GM18519 (cell line): ENCODE measurements around the gene SPI1.

Experiments
- ATAC-seq: cut with Tn5 transposase; IDR thresholded peaks from one replicate; pipeline ENCODE4 v1.9.1; 2021; ENCODE audit warnings: mild to moderate bottlenecking, moderate library complexity; ENCODE audit not compliant: unreplicated experiment, low FRiP score

SPI1 gene

GRCh38 chr11:47407746-47408590 lies 29.6 kb upstream of the SPI1 start, which contains the start of gene SLC39A13:
Gene SLC39A13, plus strand, starts transcription at chr11:47408590. Its CDS starts 1,505 bp downstream, at chr11:47410095.
- ATAC-seq, result peak; percentile 69

DNA sequence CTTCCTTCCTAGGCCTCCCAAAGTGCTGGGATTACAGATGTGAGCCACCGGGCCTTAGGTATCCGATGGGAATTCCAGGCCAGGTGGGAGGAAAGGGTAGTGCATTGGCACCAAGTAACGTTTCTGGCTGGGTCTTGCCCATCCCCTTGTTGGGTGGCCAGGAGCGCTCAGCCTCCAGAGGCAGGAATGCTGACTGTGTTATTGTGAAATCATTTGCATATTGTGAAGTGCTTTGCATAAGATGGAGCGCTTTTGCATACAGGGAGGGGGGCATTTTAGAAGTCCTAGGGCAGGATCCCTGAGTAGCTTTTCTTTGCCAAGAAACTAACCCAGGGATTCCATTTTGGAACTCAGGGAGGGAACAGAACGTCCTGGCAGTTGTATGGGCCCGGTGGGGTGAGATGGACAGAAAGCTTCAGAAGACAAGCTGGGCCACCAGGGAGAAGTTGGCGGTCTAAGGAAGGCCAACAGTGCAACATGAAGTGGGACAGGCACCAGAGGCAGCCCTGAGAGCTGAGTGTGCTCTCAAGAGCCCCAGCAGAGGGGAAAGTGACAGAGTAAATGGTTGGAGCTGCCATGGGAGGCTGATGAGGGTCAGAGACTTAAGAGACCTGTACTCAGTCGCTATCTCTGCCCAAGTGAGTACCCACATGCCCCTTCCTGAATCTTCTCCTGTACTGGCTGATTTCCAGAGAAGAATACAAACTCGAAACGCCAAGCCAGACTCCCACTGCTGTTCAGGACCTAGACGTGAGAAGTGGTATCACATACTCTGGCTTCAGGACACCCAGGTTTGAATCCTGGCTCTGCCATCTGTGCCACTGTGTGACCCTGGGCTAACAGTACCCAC lies 28.8 kb upstream of the SPI1 start:
- ATAC-seq, result no peak

- ATAC-seq, result no peak
These were observed 25.2 kb upstream of the SPI1 start for GRCh38 chr11:47403571-47403970.

GRCh38 chr11:47403135-47403534 lies 24.8 kb upstream of the SPI1 start:
- no peak for ATAC-seq

GRCh38 chr11:47400768-47401279 lies 22.5 kb upstream of the SPI1 start:
- peak; percentile 67 for ATAC-seq

DNA sequence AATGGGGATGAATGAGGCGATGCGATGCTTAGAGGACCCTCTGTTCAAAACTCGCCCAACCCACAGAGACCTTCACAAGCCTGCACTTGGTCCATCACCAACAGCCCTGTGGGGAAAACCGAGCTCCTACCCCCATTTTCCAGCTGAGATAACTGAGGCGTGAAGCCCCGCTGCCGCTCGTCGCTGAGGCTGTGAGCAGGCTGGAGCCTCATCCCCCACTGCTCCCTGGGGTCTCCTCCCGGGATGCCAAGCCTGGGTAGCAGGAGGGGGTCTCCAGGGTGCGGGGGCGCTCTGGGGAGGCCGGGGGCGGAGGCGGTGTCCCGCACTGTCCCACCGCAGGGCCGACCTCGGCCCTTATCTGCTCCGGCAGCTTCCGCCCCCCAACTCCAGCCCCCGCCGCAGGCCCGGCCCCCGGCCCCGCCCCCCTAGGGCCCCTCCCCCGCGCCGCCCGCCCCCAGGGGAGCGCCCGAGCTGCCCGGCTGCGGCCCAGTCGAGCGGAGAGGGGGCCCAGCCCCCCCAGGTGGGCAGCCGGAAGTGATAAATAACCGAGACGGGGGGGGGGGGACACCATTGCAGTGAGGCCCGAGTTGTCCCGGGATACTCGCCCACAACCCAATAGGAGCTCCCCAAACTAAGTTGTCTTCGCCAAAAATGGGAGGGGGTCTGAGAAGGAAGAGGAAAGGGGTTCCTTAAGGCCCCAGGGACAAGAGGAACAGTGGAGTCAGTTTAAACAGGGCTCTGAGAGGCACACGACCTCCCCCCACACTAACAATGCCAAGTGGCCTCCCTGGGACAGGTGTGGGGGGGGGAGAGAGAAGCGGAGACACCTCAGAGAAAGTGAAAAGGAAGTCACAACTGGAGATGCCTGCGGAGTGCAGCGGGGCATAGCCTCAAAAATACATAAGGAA lies 21.8 kb upstream of the SPI1 start:
- peak; percentile 24 for ATAC-seq

DNA sequence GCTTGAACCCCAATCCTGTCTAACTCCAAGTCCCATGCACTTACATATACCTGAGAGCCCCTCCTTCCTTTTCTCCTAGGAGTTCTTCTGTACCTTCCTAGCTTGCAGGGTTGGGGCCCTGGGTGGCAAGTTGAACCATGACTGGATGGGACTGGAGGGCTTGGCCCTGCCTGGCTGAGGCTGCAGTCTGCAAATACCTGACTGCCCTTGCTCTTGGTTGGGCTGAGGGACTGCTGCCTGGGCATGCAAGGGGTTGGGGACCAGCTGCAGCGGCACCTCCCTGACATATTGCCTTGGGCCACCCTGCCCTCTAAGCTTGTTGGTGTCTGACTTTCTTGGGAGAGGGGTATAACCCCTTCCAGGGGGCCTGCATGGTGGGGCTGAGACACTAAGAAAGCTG lies 20.2 kb upstream of the SPI1 start:
- ATAC-seq, result no peak

GRCh38 chr11:47398011-47398410 lies 19.7 kb upstream of the SPI1 start:
- no peak for ATAC-seq

DNA sequence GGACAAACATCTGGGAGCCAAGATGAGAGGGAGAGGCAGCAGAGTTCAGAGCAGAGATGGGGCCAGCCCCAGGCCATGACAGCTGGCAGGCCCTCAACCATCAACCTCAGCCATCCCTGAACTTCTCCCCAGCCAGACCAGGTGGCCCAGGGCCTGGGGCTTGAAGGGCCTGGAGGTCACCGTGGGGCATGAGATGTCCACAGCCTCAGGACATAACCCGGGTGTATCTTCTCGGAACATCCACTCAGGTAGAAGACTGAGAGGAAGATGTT lies 17.6 kb upstream of the SPI1 start:
- no peak for ATAC-seq

DNA sequence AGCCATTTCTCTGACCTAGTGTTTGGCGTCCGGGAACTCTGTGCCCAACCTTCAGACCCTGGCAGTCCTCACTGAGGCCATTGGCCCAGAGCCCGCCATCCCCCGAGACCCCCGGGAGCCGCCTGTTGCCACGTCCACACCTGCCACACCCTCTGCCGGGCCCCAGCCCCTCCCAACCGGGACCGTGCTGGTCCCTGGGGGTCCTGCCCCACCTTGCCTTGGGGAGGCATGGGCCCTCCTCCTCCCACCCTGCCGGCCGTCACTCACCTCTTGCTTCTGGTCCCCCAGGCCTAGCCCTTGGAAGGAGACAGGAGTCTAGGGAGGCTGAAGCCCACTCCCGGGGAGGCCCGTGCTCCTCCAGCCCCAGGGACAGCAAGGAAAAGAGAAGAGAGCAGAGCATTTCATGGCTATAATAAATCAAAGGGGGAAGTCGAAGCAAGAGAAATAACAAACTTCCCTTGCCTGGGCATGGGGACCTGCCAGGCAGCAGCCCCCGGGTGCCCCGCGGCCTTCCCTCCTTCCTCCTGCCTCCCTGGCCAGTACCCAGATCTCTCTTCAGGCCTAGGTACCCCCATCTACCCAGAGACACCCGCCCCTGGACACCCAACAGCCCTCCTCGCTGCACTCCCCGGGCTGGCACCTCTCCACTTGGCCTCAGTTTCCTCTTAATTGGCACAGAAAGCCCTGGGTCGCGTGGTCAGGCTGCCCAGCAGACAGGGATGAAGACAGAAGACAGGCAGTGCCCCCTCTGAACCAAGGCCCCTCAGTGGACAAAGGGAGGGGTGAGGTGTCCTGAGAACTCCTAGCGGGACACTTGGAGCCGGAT lies 17.1 kb upstream of the SPI1 start:
- ATAC-seq, result no peak

- no peak for ATAC-seq
These were observed 16.2 kb upstream of the SPI1 start for GRCh38 chr11:47394322-47395222.

- no peak for ATAC-seq
These were observed 15.6 kb upstream of the SPI1 start for GRCh38 chr11:47394050-47394321.

- no peak for ATAC-seq
These were observed 15.1 kb upstream of the SPI1 start for GRCh38 chr11:47393163-47394049.

DNA sequence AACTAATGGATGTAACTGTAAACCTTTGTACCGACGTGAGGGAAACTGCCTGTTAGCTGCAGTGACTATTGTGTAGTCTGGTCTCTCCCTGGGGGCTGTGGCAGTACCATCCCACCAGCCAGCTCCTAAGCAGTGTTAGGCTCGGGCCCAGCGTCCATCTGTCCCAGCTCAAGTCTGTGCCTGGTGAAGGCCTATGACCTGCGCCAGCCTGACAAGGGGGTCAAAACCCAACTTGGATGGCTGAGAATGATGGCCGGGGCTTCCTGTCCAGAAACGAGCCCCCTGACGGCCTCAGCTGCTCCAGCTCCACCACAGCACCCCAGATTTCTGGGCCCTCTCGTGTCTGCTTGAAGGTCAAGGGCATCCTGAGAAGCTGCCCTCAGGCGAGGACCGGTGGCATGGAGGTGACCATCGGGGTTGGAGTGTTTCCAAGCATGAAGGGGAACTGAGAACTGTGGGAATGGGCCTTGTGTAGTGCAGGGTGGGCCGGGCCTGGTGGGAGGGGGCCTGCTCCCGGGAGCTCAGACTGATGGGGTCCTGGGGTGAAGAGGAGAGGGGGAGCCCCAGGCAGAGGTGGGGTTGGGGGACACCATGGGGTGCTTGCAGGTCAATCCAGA lies 14.3 kb upstream of the SPI1 start:
- ATAC-seq, result no peak

DNA sequence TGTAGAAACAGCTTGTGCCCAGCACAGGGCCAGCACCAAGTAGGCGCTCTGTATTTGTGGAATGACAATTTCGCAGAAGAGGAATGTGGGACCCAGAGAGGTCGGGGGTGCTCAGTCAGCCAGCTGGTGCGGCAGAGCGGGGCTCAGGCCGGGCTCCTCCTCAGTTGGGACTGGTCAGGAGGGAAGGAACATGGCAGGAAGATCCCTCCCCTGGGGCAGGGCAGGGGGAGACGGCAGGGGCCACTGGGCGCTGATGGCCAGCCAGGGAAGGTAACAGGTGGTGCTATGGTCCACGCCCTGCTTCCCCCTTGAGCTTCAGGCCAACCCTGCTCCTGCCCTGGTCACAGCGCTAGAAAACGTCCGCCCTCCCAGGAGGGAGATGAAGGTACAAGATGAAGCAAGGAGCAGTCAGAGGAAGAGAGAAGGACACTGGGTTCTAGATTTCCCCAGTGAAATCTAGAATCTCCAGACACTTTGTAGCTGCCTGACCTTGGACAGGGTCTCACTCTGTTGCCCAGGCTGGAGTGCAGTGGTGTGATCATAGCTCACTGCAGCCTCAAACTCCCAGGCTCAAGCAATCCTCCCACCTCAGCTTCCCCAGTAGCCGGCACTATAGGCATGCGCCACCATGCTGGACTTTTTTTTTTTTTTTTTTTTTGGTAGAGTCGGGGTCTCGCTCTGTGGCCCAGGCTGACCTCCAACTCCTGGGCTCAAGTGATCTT lies 13.5 kb upstream of the SPI1 start:
- no peak for ATAC-seq

GRCh38 chr11:47391077-47391583 lies 12.8 kb upstream of the SPI1 start:
- ATAC-seq, result no peak

DNA sequence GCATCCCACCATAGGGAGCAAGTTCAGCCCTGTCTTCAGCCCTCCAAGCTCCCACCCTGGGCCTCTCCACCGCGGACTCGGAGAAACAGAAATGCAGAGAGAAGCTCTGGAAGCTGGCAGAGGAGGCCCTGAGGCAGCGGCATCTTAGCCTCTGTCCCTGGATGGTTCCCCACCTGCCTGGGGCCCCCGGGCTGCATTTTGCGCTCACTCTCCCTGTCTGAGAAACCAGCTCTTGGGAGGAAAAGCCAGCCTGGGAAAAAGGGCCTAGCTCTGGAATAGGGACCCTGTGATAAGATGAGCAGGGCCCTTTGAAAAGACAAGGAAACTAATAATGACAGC lies 12.0 kb upstream of the SPI1 start:
- ATAC-seq, result no peak
